ENCODE measurements around the gene ELOA.

ELOA gene

DNA sequence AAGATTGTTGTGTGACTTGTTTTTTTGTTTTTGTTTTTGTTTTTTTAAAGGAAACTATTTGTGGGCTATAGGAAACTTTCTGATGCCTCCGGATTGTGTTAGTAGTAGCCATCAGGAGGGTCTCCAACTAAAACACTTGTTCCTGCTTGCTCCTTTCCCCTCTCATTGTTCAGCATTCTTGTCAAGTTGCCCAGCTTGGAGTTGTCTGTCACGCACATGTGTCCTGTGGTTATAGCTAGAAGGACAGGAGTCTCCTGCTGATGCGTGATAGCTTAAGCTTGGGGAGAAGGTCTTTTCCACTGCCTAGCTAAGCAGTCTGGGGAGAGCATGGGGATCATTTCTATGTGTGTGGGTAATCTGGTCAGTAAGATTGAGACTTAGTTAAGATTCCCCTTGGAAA is 44.4 kb downstream of the ELOA start:
- no peaks in the 10 kb centered on the region for H3K4me1 ChIP-seq
- no peak overlapping the region for H3K4me3 ChIP-seq (ENCODE audit: low read depth, low read length)
- TF ChIP-seq, protein P1, sequence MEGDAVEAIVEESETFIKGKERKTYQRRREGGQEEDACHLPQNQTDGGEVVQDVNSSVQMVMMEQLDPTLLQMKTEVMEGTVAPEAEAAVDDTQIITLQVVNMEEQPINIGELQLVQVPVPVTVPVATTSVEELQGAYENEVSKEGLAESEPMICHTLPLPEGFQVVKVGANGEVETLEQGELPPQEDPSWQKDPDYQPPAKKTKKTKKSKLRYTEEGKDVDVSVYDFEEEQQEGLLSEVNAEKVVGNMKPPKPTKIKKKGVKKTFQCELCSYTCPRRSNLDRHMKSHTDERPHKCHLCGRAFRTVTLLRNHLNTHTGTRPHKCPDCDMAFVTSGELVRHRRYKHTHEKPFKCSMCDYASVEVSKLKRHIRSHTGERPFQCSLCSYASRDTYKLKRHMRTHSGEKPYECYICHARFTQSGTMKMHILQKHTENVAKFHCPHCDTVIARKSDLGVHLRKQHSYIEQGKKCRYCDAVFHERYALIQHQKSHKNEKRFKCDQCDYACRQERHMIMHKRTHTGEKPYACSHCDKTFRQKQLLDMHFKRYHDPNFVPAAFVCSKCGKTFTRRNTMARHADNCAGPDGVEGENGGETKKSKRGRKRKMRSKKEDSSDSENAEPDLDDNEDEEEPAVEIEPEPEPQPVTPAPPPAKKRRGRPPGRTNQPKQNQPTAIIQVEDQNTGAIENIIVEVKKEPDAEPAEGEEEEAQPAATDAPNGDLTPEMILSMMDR (IDR thresholded peaks at IDR 0.05; ENCODE audit: low read depth, low read length) = no peak
- H3K27me3 ChIP-seq = no peaks in the 10 kb centered on the region
- no peaks in the 10 kb centered on the region for H3K9me3 ChIP-seq
- no peak for DNase-seq
- H3K36me3 ChIP-seq = peaks cover 7% of the 10 kb centered on the region

DNA sequence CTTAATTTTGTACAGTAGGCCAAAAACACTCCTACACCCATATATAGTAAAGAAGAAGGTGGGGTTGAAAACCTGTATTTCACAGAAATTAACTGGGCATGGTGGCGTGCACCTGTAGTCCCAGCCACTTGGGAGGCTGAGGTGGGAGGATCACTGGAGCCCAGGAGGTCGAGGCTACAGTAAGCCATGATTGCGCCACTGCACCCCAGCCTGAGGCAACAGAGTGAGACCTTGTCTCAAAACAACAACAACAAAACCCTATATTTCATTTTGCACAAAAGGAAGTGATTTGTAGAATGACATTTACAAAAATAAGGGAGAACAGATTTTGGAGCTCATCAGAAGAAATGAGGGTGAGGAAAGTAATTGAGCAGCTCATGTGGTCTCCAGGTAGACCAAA is 45.4 kb downstream of the ELOA start:
- Histone ChIP-seq H3K4me3 (ENCODE audit: low read depth, low read length) (no peak overlapping the region), H3K27me3 (no peaks in the 10 kb centered on the region), H3K9me3 (no peaks in the 10 kb centered on the region), H3K36me3 (peaks cover 7% of the 10 kb centered on the region), H3K4me1 (no peaks in the 10 kb centered on the region)
- DNase-seq = no peak
- TF ChIP-seq, protein P1 (IDR thresholded peaks at IDR 0.05; ENCODE audit: low read depth, low read length) = no peak

DNA sequence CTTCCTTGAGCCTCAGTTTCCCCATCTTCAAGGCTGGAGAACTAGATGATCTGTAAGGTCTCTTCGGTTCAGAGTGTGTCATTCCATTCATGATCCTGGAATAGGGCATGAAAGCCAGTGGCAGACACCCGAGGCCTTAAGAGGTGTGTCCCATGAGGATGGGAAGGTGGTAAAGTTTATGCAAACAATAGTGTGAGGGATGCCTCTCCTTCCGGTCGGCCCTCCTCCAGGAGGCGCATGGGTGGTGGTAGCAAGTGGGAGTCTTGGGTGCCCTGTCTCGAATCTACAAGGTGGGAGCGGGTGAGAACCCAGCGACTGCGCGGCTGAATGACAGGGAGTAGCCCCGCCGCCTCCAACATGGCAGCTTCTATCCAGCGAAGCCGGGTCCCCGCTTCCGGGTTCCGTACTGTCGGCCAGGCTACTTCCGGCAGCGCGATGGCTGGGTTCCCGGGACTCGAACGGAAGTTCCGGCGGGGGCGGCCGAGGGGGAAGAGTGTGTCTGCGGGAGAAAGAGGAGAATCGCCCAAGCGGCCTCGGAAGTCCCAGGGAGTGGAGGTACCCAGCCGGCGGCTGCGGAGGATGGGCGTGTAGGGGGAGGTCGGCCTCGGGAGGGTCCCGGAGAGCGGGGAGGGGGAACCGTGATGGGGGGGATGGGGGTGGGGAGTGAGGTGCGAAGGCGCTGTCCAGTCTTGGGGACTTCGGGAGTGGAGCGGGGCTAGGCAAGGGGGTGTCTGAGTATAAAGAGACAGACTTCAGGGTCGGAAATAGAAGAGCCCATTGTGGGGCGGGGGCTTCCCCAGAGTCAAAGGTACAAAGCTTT is 47.6 kb downstream of the ELOA start, which contains the start of gene LYPLA2:
TSS of gene LYPLA2 (plus strand) at position 450 of the 820 bp plus-strand sequence. CDS start 1,538 bp downstream, outside the sequence.
- Histone ChIP-seq H3K36me3 (peaks cover 6% of the 10 kb centered on the region), H3K4me1 (no peaks in the 10 kb centered on the region), H3K4me3 (ENCODE audit: low read depth, low read length) (peak within 1 kb of the TSS; percentile 82), H3K9me3 (no peaks in the 10 kb centered on the region), H3K27me3 (no peaks in the 10 kb centered on the region)
- DNase-seq = peak; percentile 86
- TF ChIP-seq, protein P1 (IDR thresholded peaks at IDR 0.05; ENCODE audit: low read depth, low read length) = no peak

DNA sequence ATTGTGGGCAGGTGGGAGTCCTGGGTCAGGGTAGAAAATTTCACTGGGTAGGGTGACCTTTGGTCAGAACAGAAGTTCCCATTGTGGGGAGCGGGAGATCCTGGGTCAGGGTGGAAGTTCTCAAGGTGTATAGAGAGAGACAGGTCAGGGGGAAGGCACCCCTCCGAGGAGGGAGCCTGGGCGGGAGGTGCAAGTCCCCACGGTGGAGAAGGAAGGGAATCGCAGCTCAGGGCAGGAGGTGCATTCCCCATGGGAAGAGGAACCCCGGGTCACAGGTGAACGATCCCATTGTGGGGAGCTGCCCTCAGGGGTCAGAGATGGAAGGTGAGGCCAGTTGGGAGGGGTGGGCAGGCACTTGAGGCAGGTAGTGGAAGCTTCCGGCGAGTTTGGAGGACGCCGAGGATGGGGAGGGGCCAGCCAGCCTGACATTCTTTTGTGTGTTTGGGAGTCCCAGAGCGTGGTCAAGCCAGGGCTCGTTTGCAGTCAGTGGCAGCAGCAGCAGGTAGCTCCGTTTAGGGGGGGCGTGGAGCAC is 48.3 kb downstream of the ELOA start:
- Histone ChIP-seq H3K4me3 (ENCODE audit: low read depth, low read length) (peak overlapping the region; percentile 82), H3K27me3 (no peaks in the 10 kb centered on the region), H3K9me3 (no peaks in the 10 kb centered on the region), H3K36me3 (peaks cover 3% of the 10 kb centered on the region; the same call in 1 of the 2 replicates), H3K4me1 (no peaks in the 10 kb centered on the region)
- TF ChIP-seq, protein P1 (IDR thresholded peaks at IDR 0.05; ENCODE audit: low read depth, low read length) = no peak
- no peak for DNase-seq

DNA sequence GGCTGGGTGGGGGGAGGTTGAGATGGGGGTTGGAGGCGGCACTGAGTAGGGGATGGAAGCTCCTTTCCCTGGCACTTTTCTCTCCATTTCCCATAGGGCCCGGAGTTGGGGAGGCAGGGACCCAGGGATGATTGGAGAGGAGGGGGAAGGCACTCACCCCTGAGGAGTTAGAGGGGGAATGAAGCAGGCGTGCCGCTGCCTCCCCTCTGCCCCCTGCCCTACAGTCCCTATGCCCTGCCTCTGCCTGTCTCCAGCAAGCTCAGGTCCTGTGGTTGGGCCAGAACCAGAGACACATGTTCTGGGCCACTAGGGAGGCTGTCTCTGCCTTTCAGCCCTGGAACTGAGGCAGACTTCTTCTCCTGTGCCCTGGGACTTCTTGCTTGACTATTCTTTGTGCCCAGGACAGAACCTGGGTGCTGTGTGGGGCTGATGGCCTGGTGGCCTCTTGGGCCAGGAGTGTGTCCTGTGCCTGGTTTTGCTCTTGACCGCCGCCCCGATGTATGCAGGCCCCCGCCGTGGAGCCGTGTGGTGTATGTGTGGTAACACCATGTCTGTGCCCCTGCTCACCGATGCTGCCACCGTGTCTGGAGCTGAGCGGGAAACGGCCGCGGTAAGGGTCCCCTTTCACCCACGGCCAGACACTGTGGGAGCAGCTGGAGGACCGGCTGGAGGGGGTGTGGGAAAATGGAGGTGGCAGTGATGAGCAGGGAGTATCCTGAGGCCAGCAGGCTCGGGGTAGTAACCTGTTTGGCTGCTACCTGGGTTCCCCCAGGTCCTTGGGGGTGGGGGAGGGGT is 49.1 kb downstream of the ELOA start:
- Histone ChIP-seq H3K36me3 (no peaks in the 10 kb centered on the region; the same call in 1 of the 2 replicates), H3K4me3 (ENCODE audit: low read depth, low read length) (peak overlapping the region; percentile 82), H3K9me3 (no peaks in the 10 kb centered on the region), H3K27me3 (no peaks in the 10 kb centered on the region), H3K4me1 (no peaks in the 10 kb centered on the region)
- TF ChIP-seq, protein P1 (IDR thresholded peaks at IDR 0.05; ENCODE audit: low read depth, low read length) = no peak
- DNase-seq = no peak
